Activated CD8-positive, alpha-beta memory T cell treated with anti-CD3 and anti-CD28 coated beads, Interleukin-2, amount 50 U/mL, for 48 hours (primary cell): ENCODE data around the gene GLTPD2.
A peak's percentile ranks its signal among the peaks of the same experiment; 100 is the strongest.

Source experiments
- DNase-seq: peaks from one replicate; pipeline ENCODE4 v3.0.0-alpha.2; 2020

GLTPD2 gene

DNA sequence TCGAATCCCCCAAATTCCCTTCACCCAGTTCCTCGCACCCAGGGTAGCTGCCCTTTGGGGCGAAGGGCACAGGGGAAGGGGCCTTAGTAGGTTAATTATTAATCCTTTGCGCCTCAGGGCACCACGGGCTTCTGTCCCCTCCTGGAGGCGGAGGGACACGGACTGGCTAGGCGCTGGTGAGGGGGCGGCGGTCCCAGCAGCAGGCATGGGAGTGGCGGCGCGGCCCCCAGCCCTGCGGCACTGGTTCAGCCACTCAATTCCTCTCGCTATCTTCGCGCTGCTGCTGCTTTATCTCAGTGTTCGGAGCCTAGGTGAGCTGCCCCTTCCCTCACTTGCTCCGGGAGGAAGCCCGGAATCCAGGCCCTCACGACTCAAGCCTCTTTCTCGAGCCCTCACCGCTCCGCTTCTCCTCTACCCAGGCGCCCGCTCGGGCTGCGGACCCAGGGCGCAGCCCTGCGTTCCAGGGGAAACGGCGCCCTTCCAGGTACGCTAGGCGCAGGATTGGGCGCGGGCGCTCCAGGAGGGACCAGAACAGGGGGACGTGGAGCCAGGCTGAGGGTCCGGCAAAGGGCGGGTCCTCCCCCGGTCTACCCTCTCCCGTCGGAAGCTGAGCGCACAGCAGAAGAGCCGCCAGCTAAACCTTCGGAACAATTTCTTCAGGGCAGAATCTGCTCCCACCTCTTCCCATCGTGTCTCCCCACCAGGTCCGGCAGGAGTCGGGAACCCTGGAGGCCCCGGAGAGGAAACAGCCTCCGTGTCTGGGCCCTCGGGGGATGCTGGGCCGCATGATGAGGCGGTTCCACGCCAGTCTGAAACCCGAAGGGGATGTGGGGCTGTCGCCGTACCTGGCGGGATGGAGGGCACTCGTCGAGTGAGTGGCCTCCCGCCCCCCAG lies at the start of gene GLTPD2:
TSS of gene GLTPD2 (plus strand) at position 158 of the 894 bp plus-strand sequence. CDS start at position 206, 48 bp downstream.
- no peak for DNase-seq

- peak; percentile 78 for DNase-seq
Measured at GRCh38 chr17:4739122-4740024, 49.4 kb upstream of the GLTPD2 start, which contains the start of the genes CXCL16 and ZMYND15. TSS of gene CXCL16 (minus strand) at chr17:4739928. CDS start at chr17:4739339, 589 bp downstream. TSS of gene ZMYND15 (plus strand) at chr17:4739833. CDS start at chr17:4740549, 716 bp downstream.

GRCh38 chr17:4740025-4740351 lies 48.8 kb upstream of the GLTPD2 start:
- DNase-seq: no peak

DNA sequence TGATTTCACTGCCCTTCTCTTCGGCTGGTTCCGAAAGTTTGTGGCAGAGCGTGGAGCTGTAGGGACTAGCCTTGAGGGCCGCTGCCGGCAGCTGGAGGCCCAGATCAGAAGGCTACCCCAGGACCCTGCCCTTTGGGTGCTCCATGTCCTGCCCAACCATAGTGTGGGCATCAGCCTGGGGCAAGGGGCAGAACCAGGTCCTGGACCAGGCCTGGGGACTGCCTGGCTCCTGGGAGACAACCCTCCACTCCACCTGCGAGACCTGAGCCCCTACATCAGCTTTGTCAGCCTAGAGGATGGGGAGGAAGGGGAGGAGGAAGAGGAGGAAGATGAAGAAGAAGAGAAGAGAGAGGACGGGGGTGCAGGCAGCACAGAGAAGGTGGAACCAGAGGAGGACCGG lies 48.2 kb upstream of the GLTPD2 start:
- DNase-seq: no peak

DNA sequence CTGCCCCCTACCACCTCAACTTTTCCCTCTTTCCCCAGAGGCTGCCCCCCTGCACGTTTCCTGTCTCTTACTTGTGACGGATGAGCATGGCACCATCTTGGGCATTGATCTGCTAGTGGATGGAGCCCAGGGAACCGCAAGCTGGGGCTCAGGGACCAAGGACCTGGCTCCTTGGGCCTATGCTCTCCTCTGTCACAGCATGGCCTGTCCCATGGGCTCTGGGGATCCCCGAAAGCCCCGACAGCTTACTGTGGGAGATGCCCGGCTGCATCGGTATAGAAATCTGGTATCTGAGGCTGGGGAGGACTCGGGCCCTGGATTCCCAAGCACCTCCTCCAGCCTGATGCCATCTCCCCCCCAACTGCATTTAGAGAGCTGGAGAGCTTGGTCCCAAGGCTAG lies 47.2 kb upstream of the GLTPD2 start:
- DNase-seq: no peak

DNA sequence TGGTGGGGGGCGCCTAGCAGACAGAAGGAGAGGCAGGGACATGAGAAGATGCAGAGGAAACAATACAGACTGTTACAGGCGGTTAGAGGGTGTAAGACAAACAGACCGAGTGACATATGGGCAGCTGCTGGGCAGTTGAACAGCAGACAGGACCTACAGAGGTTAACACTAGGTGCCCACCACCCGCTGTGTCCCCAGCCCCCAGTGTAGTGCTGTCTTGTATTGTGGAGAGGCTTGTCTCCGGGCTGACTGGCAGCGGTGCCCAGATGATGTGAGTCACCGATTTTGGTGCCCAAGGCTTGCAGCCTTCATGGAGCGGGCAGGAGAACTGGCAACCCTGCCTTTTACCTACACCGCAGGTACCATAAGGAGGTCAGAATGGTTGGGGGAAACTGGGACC lies 46.6 kb upstream of the GLTPD2 start:
- DNase-seq: no peak

DNA sequence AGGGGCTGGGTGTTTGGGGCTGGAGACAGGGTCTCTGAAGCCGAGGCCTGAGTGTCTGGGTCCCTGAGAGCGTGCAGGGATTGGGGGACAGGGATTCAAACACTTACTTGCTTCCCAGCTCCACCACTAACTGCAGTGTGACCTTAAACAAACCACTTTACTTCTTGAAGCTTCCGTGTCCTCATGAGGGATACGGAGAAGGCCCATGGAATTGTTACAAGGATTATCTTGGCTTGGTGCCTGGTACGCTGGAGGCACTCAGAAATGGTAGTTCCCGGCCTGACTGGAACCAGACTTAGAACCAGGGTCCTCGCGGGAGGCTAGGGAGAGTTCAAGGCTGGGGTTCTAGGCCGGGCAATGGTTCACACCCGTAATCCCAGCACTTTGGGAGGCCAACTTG lies 46.1 kb upstream of the GLTPD2 start:
- DNase-seq: no peak

DNA sequence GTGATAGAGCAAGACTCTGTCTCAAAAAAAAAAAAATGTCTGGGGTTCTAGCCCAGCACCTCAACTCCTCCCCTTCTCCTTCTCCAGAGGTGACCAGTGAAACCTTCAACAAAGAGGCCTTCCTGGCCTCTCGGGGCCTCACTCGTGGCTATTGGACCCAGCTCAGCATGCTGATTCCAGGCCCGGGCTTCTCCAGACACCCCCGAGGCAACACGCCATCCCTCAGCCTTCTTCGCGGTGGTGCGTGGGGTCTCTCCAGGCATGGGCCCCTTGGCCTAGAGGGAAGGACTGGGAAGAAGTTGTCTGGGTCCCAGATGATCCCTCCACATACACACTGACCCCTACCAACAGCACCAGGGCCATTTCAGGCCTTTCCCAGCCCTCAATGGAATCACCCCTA lies 45.5 kb upstream of the GLTPD2 start:
- no peak for DNase-seq

DNA sequence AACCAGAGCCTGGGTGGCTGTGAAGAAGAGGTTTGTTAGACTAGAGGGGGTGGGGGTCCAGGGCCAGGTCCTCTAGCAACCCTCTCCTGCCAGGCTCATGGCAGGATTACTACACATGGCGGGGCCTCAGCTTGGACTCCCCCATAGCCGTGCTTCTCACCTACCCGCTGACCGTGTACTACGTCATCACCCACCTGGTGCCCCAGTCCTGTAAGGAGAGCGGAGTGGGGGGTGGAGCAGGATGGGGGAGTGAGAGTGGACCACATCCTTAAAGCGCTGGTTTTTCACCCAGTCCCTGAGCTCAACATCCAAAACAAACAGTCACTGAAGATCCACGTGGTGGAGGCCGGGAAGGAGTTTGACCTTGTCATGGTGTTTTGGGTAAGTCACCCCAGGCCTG lies 44.9 kb upstream of the GLTPD2 start:
- DNase-seq: no peak

DNA sequence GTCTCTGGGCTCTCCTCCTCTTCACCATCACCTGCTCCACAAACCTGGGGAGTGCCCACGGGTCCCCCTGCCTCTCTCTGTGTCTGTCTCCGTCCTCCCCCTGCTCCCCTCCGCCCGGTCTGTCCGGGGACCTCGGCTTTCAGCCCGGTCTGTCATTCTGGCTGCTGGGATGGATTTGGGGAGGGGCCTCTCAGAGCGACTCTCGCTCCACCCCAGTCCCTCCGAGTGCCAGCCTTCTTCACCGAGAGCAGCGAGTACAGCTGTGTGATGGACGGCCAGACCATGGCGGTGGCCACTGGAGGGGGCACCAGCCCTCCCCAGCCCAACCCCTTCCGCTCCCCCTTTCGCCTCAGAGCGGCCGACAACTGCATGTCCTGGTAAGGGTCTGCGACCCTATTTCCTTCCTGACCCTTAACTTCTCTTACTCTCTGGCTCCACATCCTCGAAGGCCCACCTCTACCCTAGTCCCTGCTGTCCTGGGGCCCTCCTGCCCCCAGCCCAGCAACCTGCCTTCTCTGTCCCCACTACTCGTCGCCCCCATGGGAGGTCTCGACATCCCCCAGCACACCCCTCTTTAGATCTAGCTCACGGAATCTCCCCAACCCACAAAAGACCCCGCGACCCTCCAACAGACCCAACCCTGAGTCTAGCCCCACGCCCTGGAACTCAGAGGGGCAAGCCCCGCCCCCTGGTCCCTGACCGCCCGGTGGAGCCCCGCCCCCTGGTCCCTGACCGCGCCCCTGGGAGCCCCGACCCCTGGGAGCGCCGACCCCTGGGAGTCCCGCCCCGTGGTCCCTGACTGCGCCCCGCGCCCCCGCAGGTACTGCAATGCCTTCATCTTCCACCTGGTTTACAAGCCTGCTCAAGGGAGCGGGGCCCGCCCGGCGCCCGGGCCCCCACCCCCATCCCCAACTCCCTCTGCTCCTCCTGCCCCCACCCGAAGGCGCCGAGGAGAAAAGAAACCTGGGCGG lies 43.5 kb upstream of the GLTPD2 start:
- DNase-seq: no peak

- DNase-seq: no peak
Measured at GRCh38 chr17:4747847-4748246, 40.9 kb upstream of the GLTPD2 start.

DNA sequence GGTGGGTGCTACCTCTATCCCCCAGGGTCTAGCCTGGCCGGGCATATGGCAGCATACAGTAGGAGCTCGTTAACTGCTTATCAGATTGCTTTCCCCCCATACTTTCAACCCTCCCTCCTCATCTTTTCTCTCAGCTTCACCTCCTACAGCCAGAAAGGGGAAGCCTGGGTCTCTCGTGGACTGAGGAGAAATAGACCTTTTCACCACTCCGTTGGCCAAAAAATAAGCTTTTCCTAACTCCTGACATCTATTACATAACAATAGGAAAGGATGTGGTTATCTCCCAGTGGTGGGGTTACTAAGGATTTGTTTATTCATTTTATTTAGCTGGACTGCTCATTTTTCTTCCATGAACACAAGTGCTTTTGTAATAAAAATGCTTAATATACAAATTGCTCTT lies 40.1 kb upstream of the GLTPD2 start:
- no peak for DNase-seq

- DNase-seq: no peak
Measured at GRCh38 chr17:4750606-4751005, 38.2 kb upstream of the GLTPD2 start.

DNA sequence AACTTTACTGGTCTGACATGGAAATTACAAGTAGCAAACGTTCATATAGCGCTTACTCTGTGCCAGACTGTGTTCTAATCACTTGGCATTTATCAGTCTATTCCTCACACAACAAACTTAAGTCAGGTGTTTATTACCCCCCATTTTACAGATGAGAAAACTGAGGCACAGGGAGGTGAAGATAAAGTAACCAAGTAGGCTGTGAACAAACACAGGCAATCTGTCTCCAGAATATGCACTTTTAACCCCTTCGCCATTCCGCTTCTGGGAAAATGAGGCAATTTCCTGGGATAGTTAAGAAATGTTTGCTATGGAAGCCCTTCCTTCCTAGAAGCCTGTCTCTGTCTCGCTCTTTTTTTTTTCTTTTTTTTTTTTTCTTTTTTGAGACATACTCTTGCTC lies 36.8 kb upstream of the GLTPD2 start:
- DNase-seq: no peak

GRCh38 chr17:4753392-4753791 lies 35.4 kb upstream of the GLTPD2 start:
- DNase-seq: no peak

- DNase-seq: no peak
Measured at GRCh38 chr17:4759776-4760236, 29.0 kb upstream of the GLTPD2 start.

GRCh38 chr17:4764595-4764994 lies 24.2 kb upstream of the GLTPD2 start:
- no peak for DNase-seq

DNA sequence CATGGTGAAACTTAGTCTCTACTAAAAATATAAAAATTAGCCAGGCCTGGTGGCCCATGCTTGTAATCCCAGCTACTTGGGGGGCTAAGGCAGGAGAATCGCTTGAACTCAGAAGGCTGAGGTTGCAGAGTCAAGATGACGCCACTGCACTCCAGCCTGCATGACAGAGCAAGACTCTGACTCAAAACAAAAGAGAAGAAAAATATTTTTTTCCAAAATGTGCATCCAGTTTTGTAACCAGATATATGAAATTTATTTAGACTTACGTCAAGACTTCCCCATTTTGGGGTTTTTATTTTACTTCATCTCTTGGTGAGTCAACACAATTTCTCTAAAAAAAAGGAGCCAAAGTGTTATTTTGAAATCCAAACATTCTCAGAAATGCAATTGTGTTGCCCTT lies 22.6 kb upstream of the GLTPD2 start:
- DNase-seq: no peak

GRCh38 chr17:4766723-4767122 lies 22.0 kb upstream of the GLTPD2 start:
- no peak for DNase-seq

- no peak for DNase-seq
Measured at GRCh38 chr17:4768298-4768697, 20.5 kb upstream of the GLTPD2 start.

GRCh38 chr17:4769628-4770027 lies 19.1 kb upstream of the GLTPD2 start:
- DNase-seq: no peak

GRCh38 chr17:4771519-4772234 lies 17.1 kb upstream of the GLTPD2 start, which contains the start of gene TM4SF5:
TSS of gene TM4SF5 (plus strand) at chr17:4771886. CDS start at chr17:4771923, 37 bp downstream.
- no peak for DNase-seq
